ENCODE measurements around the gene DCP2. TPM values are rescaled to one million over a fixed set of nuclear protein-coding genes. Genes with fewer than 3 reads are reported as not detected.
"Not testable (repeated sequence)": the region's sequence is repeated elsewhere in the genome, so short reads cannot be mapped to it uniquely, and the experiment has no call there.

The DCP2 gene
- polyA plus RNA-seq, 1 donor from 2014 or later, result 26.2 TPM

- not testable (repeated sequence) for H3K9me3 ChIP-seq (ENCODE audit: low read length); H3K27ac ChIP-seq (ENCODE audit: low read length); H3K4me2 ChIP-seq (ENCODE audit: low read length); H2AFZ ChIP-seq (ENCODE audit: low read depth, low read length); H4K20me1 ChIP-seq (ENCODE audit: insufficient read depth); H3K79me2 ChIP-seq (replicated peaks; ENCODE audit: insufficient read depth, low read length); H3K4me3 ChIP-seq (ENCODE audit: low read length); H3K9ac ChIP-seq (ENCODE audit: low read length); H3K36me3 ChIP-seq (ENCODE audit: insufficient read depth, low read length); H3F3A ChIP-seq (ENCODE audit: insufficient read depth, low read length, poor library complexity, severe bottlenecking); H3K27me3 ChIP-seq (ENCODE audit: insufficient read depth, low read depth, low read length); H3K9me2 ChIP-seq (ENCODE audit: insufficient read depth, low read length)
These were observed 16.7 kb upstream of the DCP2 start for GRCh38 chr5:112959872-112960271.

GRCh38 chr5:112960315-112960714 is 16.3 kb upstream of the DCP2 start:
- TF ChIP-seq TAF1 (IDR thresholded peaks at IDR 0.05; ENCODE audit: low read depth), result no peak
- no peak for TF ChIP-seq REST (IDR thresholded peaks at IDR 0.05; ENCODE audit: borderline replicate concordance)
- TF ChIP-seq EZH2 (IDR thresholded peaks at IDR 0.05; ENCODE audit: borderline replicate concordance, insufficient read depth, low read length, poor library complexity, severe bottlenecking), result no peak
- no peak for TF ChIP-seq RAD21 (conservative IDR thresholded peaks at IDR 0.05)
- no peak for TF ChIP-seq POLR2AphosphoS5 (IDR thresholded peaks at IDR 0.05)
- H3K4me3 ChIP-seq (ENCODE audit: low read length), result no peak overlapping the region
- H3K27ac ChIP-seq (ENCODE audit: low read length), result no peak overlapping the region
- H3K9ac ChIP-seq (ENCODE audit: low read length), result no peak overlapping the region
- H4K20me1 ChIP-seq (ENCODE audit: insufficient read depth), result no peaks in the 10 kb centered on the region
- no peaks in the 10 kb centered on the region for H3K9me2 ChIP-seq (ENCODE audit: insufficient read depth, low read length)
- no peaks in the 10 kb centered on the region for H3K27me3 ChIP-seq (ENCODE audit: insufficient read depth, low read depth, low read length)
- no peak overlapping the region for H2AFZ ChIP-seq (ENCODE audit: low read depth, low read length)
- H3K79me2 ChIP-seq (replicated peaks; ENCODE audit: insufficient read depth, low read length), result no peaks in the 10 kb centered on the region
- no peaks in the 10 kb centered on the region for H3K36me3 ChIP-seq (ENCODE audit: insufficient read depth, low read length)
- no peak overlapping the region for H3K4me2 ChIP-seq (ENCODE audit: low read length)
- H3K9me3 ChIP-seq (ENCODE audit: low read length), result no peaks in the 10 kb centered on the region
- no peaks in the 10 kb centered on the region for H3F3A ChIP-seq (ENCODE audit: insufficient read depth, low read length, poor library complexity, severe bottlenecking)

GRCh38 chr5:112960863-112961504 is 15.6 kb upstream of the DCP2 start:
- Histone ChIP-seq H3K36me3 (ENCODE audit: insufficient read depth, low read length) (no peaks in the 10 kb centered on the region), H3K27me3 (ENCODE audit: insufficient read depth, low read depth, low read length) (no peaks in the 10 kb centered on the region), H3K9ac (ENCODE audit: low read length) (no peak overlapping the region), H3K79me2 (replicated peaks; ENCODE audit: insufficient read depth, low read length) (no peaks in the 10 kb centered on the region), H3K4me2 (ENCODE audit: low read length) (no peak overlapping the region), H3K9me3 (ENCODE audit: low read length) (no peaks in the 10 kb centered on the region), H3K4me3 (ENCODE audit: low read length) (no peak overlapping the region), H4K20me1 (ENCODE audit: insufficient read depth) (no peaks in the 10 kb centered on the region), H2AFZ (ENCODE audit: low read depth, low read length) (no peak overlapping the region), H3K27ac (ENCODE audit: low read length) (no peak overlapping the region), H3F3A (ENCODE audit: insufficient read depth, low read length, poor library complexity, severe bottlenecking) (no peaks in the 10 kb centered on the region), H3K9me2 (ENCODE audit: insufficient read depth, low read length) (no peaks in the 10 kb centered on the region)
- TF ChIP-seq SMC3 (conservative IDR thresholded peaks at IDR 0.05; ENCODE audit: poor library complexity) (no peak), MXI1 (conservative IDR thresholded peaks at IDR 0.05; ENCODE audit: poor library complexity, severe bottlenecking) (no peak), POLR2AphosphoS5 (IDR thresholded peaks at IDR 0.05) (no peak), EP300 (conservative IDR thresholded peaks at IDR 0.05; ENCODE audit: poor library complexity, severe bottlenecking) (no peak), REST (IDR thresholded peaks at IDR 0.05; ENCODE audit: borderline replicate concordance) (no peak), EZH2 (IDR thresholded peaks at IDR 0.05; ENCODE audit: borderline replicate concordance, insufficient read depth, low read length, poor library complexity, severe bottlenecking) (no peak), TAF1 (IDR thresholded peaks at IDR 0.05; ENCODE audit: low read depth) (no peak), CTCF (IDR thresholded peaks at IDR 0.05; ENCODE audit: poor library complexity, severe bottlenecking) (no peak), RAD21 (conservative IDR thresholded peaks at IDR 0.05) (no peak)

GRCh38 chr5:112963374-112963733 is 13.2 kb upstream of the DCP2 start:
- H3F3A ChIP-seq (ENCODE audit: insufficient read depth, low read length, poor library complexity, severe bottlenecking); H3K27me3 ChIP-seq (ENCODE audit: insufficient read depth, low read depth, low read length); H3K9ac ChIP-seq (ENCODE audit: low read length); H3K36me3 ChIP-seq (ENCODE audit: insufficient read depth, low read length); H4K20me1 ChIP-seq (ENCODE audit: insufficient read depth); H3K4me2 ChIP-seq (ENCODE audit: low read length); H3K27ac ChIP-seq (ENCODE audit: low read length); H3K79me2 ChIP-seq (replicated peaks; ENCODE audit: insufficient read depth, low read length); H3K4me3 ChIP-seq (ENCODE audit: low read length); H2AFZ ChIP-seq (ENCODE audit: low read depth, low read length); H3K9me3 ChIP-seq (ENCODE audit: low read length); H3K9me2 ChIP-seq (ENCODE audit: insufficient read depth, low read length): not testable (repeated sequence)

All from neural cell (in vitro differentiated cells).